H1 (cell line): ENCODE results near the gene TNIP3. TPM values are rescaled to one million over a fixed set of nuclear protein-coding genes. Genes with fewer than 3 reads are reported as not detected.

Experiments used
- CTCF ChIA-PET: fragments of 300-600 bp; sonication (Branson Sonifier 250); formaldehyde crosslinking; loops from one replicate; lab custom pipeline; 2021; ENCODE audit not compliant: partially characterized antibody; lab: Charles Lee
- POLR2A ChIA-PET: fragments of 300-600 bp; sonication (Branson Sonifier 250); formaldehyde crosslinking; loops from one replicate; lab custom pipeline; 2021; ENCODE audit warnings: inconsistent platforms; ENCODE audit not compliant: partially characterized antibody; lab: Charles Lee
- DNase-seq, 2 experiments: peaks; one replicate each; pipeline versions ENCODE4 v3.0.0 to v3.0.0-alpha.2; 2010 to 2022; ENCODE audit warnings: low spot score in 2 of 2, low read depth in 1 of 2, mixed read lengths in 1 of 2
- FAIRE-seq: peaks from 2 replicates; lab custom pipeline; 2011; peaks lifted over from hg19 to GRCh38; lab: Jason Lieb, UNC
- H2AFZ ChIP-seq: 2 replicates; pipeline ENCODE4 v1.8.1; 2012; ENCODE audit warnings: low read length, inconsistent platforms
- H2AK5ac ChIP-seq: 2 replicates; pipeline ENCODE4 v1.6.1; 2013; ENCODE audit warnings: low read depth, low read length
- H2BK120ac ChIP-seq: replicated peaks from 2 replicates; pipeline ENCODE3; 2013; ENCODE audit warnings: low read depth, low read length, inconsistent platforms
- H2BK12ac ChIP-seq: 2 replicates; pipeline ENCODE4 v1.6.1; 2013; ENCODE audit warnings: low read depth, low read length
- H2BK15ac ChIP-seq: 2 replicates; pipeline ENCODE4 v1.6.1; 2013; ENCODE audit warnings: low read length
- H2BK20ac ChIP-seq: 2 replicates; pipeline ENCODE4 v1.6.1; 2013; ENCODE audit warnings: low read length
- H2BK5ac ChIP-seq: 2 replicates; pipeline ENCODE4 v1.6.1; 2013; ENCODE audit warnings: low read depth, low read length
- H3K14ac ChIP-seq: 2 replicates; pipeline ENCODE4 v1.6.1; 2013; ENCODE audit warnings: inconsistent platforms; ENCODE audit not compliant: insufficient read length
- H3K18ac ChIP-seq: 2 replicates; pipeline ENCODE4 v1.6.1; 2013; ENCODE audit warnings: low read length; ENCODE audit errors: extremely low read depth
- H3K23ac ChIP-seq: 2 replicates; pipeline ENCODE4 v1.6.1; 2013; ENCODE audit warnings: inconsistent platforms; ENCODE audit not compliant: insufficient read length
- H3K23me2 ChIP-seq: 2 replicates; pipeline ENCODE4 v1.6.1; 2013; ENCODE audit warnings: low read depth, low read length
- H3K27ac ChIP-seq: 2 replicates; pipeline ENCODE4 v1.6.1; 2011; ENCODE audit warnings: low read depth, low read length, inconsistent platforms
- H3K27me3 ChIP-seq, 4 experiments: replicated peaks in 1 of 4; 1 replicate in 1 of 4; 2 replicates in 3 of 4; pipeline versions ENCODE4 v1.6.1 to v1.8.1; 2011 to 2013; ENCODE audit warnings: low read length in 3 of 4, mild to moderate bottlenecking in 3 of 4, inconsistent platforms in 2 of 4, mixed read lengths in 2 of 4, moderate library complexity in 1 of 4; ENCODE audit not compliant: control insufficient read depth in 3 of 4, insufficient read depth in 3 of 4; ENCODE audit errors: extremely low read depth in 1 of 4
- H3K36me3 ChIP-seq, 4 experiments: 2 replicates each; pipeline versions ENCODE4 v1.6.1 to v1.8.1; 2011 to 2013; ENCODE audit warnings: mild to moderate bottlenecking in 4 of 4, low read length in 3 of 4, moderate library complexity in 2 of 4, control low read depth in 1 of 4, inconsistent platforms in 1 of 4; ENCODE audit not compliant: insufficient read depth in 4 of 4, control insufficient read depth in 2 of 4
- H3K4ac ChIP-seq: replicated peaks from 2 replicates; pipeline ENCODE3; 2013; ENCODE audit warnings: low read length, low read depth, mixed read lengths, inconsistent platforms; ENCODE audit not compliant: insufficient read length
- H3K4me1 ChIP-seq, 4 experiments: replicated peaks in 1 of 4; 1 replicate in 1 of 4; 2 replicates in 3 of 4; pipeline versions ENCODE4 v1.6.1 to v1.8.1; 2011 to 2013; ENCODE audit warnings: low read length in 3 of 4, inconsistent platforms in 2 of 4, mixed read lengths in 1 of 4; ENCODE audit not compliant: insufficient read depth in 4 of 4, control insufficient read depth in 3 of 4
- H3K4me2 ChIP-seq, 2 experiments: 2 replicates each; pipeline versions ENCODE4 v1.6.1 to v1.8.1; 2011 to 2013; ENCODE audit warnings: low read depth in 2 of 2, low read length in 2 of 2, control low read depth in 1 of 2, inconsistent platforms in 1 of 2, mild to moderate bottlenecking in 1 of 2; ENCODE audit not compliant: insufficient read depth in 1 of 2
- H3K4me3 ChIP-seq, 4 experiments: fragments of 200-600, 300-600 bp in 1 of 4; sonication (generic), shearing (Covaris generic), sonication (Bioruptor Twin) in 1 of 4; 2 replicates each; pipeline versions ENCODE4 v1.5.1 to v1.8.1; 2011 to 2016; ENCODE audit warnings: low read length in 4 of 4, low read depth in 3 of 4, control low read depth in 2 of 4, inconsistent platforms in 2 of 4, mild to moderate bottlenecking in 2 of 4, mixed read lengths in 1 of 4, moderate library complexity in 1 of 4; ENCODE audit not compliant: insufficient read depth in 2 of 4; ENCODE audit errors: extremely low read depth in 1 of 4
- H3K56ac ChIP-seq: replicated peaks from 2 replicates; pipeline ENCODE3; 2013; ENCODE audit warnings: low read depth, mild to moderate bottlenecking, mixed read lengths, low read length, inconsistent platforms; ENCODE audit not compliant: insufficient read length
- H3K79me1 ChIP-seq: 2 replicates; pipeline ENCODE4 v1.6.1; 2013; ENCODE audit warnings: low read depth, low read length, control low read depth
- H3K79me2 ChIP-seq, 2 experiments: 2 replicates each; pipeline versions ENCODE4 v1.6.1 to v1.8.1; 2012 to 2013; ENCODE audit warnings: low read length in 2 of 2, mild to moderate bottlenecking in 2 of 2, inconsistent platforms in 1 of 2; ENCODE audit not compliant: insufficient read depth in 2 of 2, control insufficient read depth in 1 of 2
- H3K9ac ChIP-seq, 4 experiments: replicated peaks in 1 of 4; 1 replicate in 1 of 4; 2 replicates in 3 of 4; pipeline versions ENCODE4 v1.6.1 to v1.8.1; 2011 to 2013; ENCODE audit warnings: low read depth in 3 of 4, low read length in 3 of 4, control low read depth in 2 of 4, mild to moderate bottlenecking in 2 of 4, moderate library complexity in 2 of 4, inconsistent platforms in 1 of 4; ENCODE audit errors: extremely low read depth in 1 of 4
- H3K9me3 ChIP-seq, 2 experiments: 2 replicates each; pipeline versions ENCODE4 v1.6.1 to v1.8.1; 2012 to 2013; ENCODE audit warnings: mild to moderate bottlenecking in 2 of 2, moderate library complexity in 2 of 2, control low read depth in 1 of 2, inconsistent platforms in 1 of 2, low read depth in 1 of 2, low read length in 1 of 2, mixed read lengths in 1 of 2; ENCODE audit not compliant: insufficient read depth in 2 of 2
- H4K20me1 ChIP-seq, 2 experiments: replicated peaks in 1 of 2; 2 replicates each; pipeline versions ENCODE3 to v1.8.1; 2011 to 2013; ENCODE audit warnings: inconsistent platforms in 2 of 2, low read length in 2 of 2, mild to moderate bottlenecking in 1 of 2; ENCODE audit not compliant: insufficient read depth in 2 of 2, control insufficient read depth in 1 of 2
- H4K5ac ChIP-seq: 2 replicates; pipeline ENCODE4 v1.6.1; 2013; ENCODE audit warnings: low read length, low read depth, mixed read lengths, inconsistent platforms; ENCODE audit not compliant: insufficient read length
- H4K8ac ChIP-seq: 2 replicates; pipeline ENCODE4 v1.8.0; 2013; ENCODE audit warnings: mild to moderate bottlenecking, moderate library complexity, low read length, inconsistent platforms; ENCODE audit not compliant: insufficient read depth; ENCODE audit errors: extremely low read depth
- H4K91ac ChIP-seq: replicated peaks from 2 replicates; pipeline ENCODE3; 2013; ENCODE audit warnings: low read length, mixed read lengths, inconsistent platforms; ENCODE audit not compliant: insufficient read length
- CHD2 ChIP-seq: IDR thresholded peaks from 2 replicates; pipeline ENCODE4 v1.6.1; 2012; ENCODE audit warnings: low read length, improper control_type of control experiment
- CREB1 ChIP-seq: IDR thresholded peaks from 2 replicates; pipeline ENCODE4 v1.6.1; 2012; ENCODE audit warnings: inconsistent platforms
- HDAC6 ChIP-seq: IDR thresholded peaks from one replicate; pipeline ENCODE4 v1.7.1; 2012; ENCODE audit warnings: low read depth, mild to moderate bottlenecking, inconsistent platforms, low read length, moderate library complexity
- KDM1A ChIP-seq: fragments of 200-600, 300-600 bp; sonication (generic); IDR thresholded peaks from 2 replicates; pipeline ENCODE4 v1.7.1; 2016; ENCODE audit warnings: mild to moderate bottlenecking, low read length, borderline replicate concordance
- NANOG ChIP-seq: IDR thresholded peaks from 2 replicates; pipeline ENCODE4 v1.6.1; 2011; ENCODE audit warnings: low read length, low read depth, mild to moderate bottlenecking, inconsistent platforms; ENCODE audit not compliant: insufficient read depth, poor library complexity, severe bottlenecking
- PHF8 ChIP-seq: fragments of 200-600 bp; sonication (generic); conservative IDR thresholded peaks from 2 replicates; pipeline ENCODE4 v1.7.1; 2012; ENCODE audit warnings: low read depth, mild to moderate bottlenecking, inconsistent platforms, low read length, moderate library complexity
- TAF1 ChIP-seq: IDR thresholded peaks from 2 replicates; pipeline ENCODE4 v1.6.1; 2011; ENCODE audit warnings: mild to moderate bottlenecking, low read depth, low read length
- TEAD4 ChIP-seq: IDR thresholded peaks from 2 replicates; pipeline ENCODE4 v1.6.1; 2012; ENCODE audit warnings: low read depth, low read length, inconsistent platforms, mixed read lengths
- WGBS, 2 experiments: shearing (Covaris generic) in 1 of 2; methylation state at CpG; one replicate each; pipeline versions ENCODE4 v1.1.6 to v1.1.7; 2013 to 2015; ENCODE audit warnings: low lambda C conversion rate in 2 of 2, mixed read lengths in 2 of 2, inconsistent platforms in 1 of 2, low coverage in 1 of 2, missing lambda C conversion rate in 1 of 2; ENCODE audit not compliant: insufficient replicate concordance in 2 of 2, insufficient coverage in 1 of 2, insufficient read length in 1 of 2; ENCODE audit errors: extremely low coverage in 1 of 2, missing lambda C conversion rate in 1 of 2; 5-methylcytosine and 5-hydroxymethylcytosine counted together
- polyA plus RNA-seq, 7 experiments: library from polyadenylated mRNA; depleted of rRNA in 3 of 7; stranded (reverse) in 5 of 7; unstranded in 2 of 7; fragments of >200 nt in 5 of 7; fragments of 200-250 nt in 2 of 7; gene quantifications; 1 replicate in 5 of 7; 2 replicates in 1 of 7; 4 replicates in 1 of 7; pipeline versions ENCODE4 v1.2.1 to v1.2.3, GENCODE V29; 2011 to 2013; ENCODE audit warnings: missing spikeins in 2 of 7, mixed read lengths in 2 of 7
- total RNA-seq: library from RNA; stranded (reverse); fragmentation: NEBNext Ultra II Directional; extraction: Animal tissue kit (Norgen Biotek cat#: 25700); gene quantifications from 2 replicates; pipeline ENCODE4 v1.2.1, GENCODE V29; 2021

TNIP3 gene
- total and polyA plus RNA-seq, 2 of the 8 experiments (the other 6 are each of a cell fraction or from before 2014, with no cell fraction given): not detected

DNA sequence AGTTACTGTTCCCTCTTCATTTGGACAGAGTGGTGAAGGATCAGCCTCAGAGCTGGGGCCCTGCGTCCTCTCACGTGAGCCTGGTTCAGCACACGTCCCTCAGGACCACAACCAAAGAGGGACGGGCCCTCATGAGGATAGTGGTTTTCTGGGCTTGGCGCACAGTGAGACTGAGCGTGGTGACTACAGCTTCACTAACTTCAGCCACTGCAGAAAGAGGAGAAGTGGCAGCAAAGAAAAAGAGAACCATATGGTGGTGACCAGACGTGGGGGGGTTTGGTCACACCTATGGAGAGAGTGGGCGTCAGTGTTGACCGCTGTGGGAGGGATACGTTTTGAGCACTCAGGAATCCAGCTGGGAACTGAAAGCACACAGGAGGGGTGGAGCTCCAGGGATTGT is 21.8 kb upstream of the TNIP3 start:
- H3K79me2 ChIP-seq: no peaks in the 10 kb centered on the region
- H2BK5ac ChIP-seq: no peak overlapping the region
- 88% methylated on average over 10 of the region's 10 CpGs; no CpG with 5 or more reads in 1 of the 2 experiments for WGBS, 2 experiments
- H3K4ac ChIP-seq: no peak overlapping the region
- FAIRE-seq: no peak
- no peak overlapping the region for H2BK15ac ChIP-seq
- no peak overlapping the region for H3K14ac ChIP-seq
- DNase-seq: no peak
- no peaks in the 10 kb centered on the region for H3K79me1 ChIP-seq
- POLR2A ChIA-PET: no interaction called here
- no peak overlapping the region for H2AK5ac ChIP-seq
- H4K91ac ChIP-seq: no peak overlapping the region
- peak overlapping the region; percentile 10; the same call in 1 of the 2 replicates for H3K18ac ChIP-seq
- H2BK12ac ChIP-seq: no peak overlapping the region
- CTCF ChIA-PET: interaction anchor here (0.7 to 1.2 kb wide), 4 partner anchors 14 to 329 kb away, joined by 3 read pairs; no protein-coding TSS in a partner anchor
- H2AFZ ChIP-seq: 0 out of 2 replicates have a peak overlapping the region, but pooled peaks have one; percentile 29
- no peak overlapping the region for H3K56ac ChIP-seq
- H3K4me2 ChIP-seq: no peak overlapping the region
- H3K27ac ChIP-seq: no peak overlapping the region
- H4K8ac ChIP-seq: no peak overlapping the region
- H3K9ac ChIP-seq: no peak overlapping the region
- H2BK120ac ChIP-seq: no peak overlapping the region
- H3K23me2 ChIP-seq: no peaks in the 10 kb centered on the region
- no peak overlapping the region for H2BK20ac ChIP-seq
- H4K5ac ChIP-seq: no peak overlapping the region
- no peaks in the 10 kb centered on the region for H3K27me3 ChIP-seq
- peaks cover 0 to 4% of the 10 kb centered on the region in 2 experiments; a peak in 1 of 4 replicates for H3K9me3 ChIP-seq
- H3K4me3 ChIP-seq: no peak overlapping the region
- peaks cover 0 to 5% (median 0%) of the 10 kb centered on the region in 4 experiments; a peak in 2 of 7 replicates for H3K4me1 ChIP-seq
- no peaks in the 10 kb centered on the region for H3K36me3 ChIP-seq
- H4K20me1 ChIP-seq: no peaks in the 10 kb centered on the region
- no peak overlapping the region for H3K23ac ChIP-seq
- TF ChIP-seq CREB1 (no peak), TEAD4 (no peak), CHD2 (no peak), HDAC6 (no peak), KDM1A (no peak), TAF1 (no peak), NANOG (no peak), PHF8 (no peak)
